Esophagus squamous epithelium (tissue), 4 donors: ENCODE measurements around the gene RAB11FIP3.

ENCODE experiments used
- CTCF ChIP-seq, 6 experiments: fragments of 450-650 bp in 4 of 6; fragments of 200-600 bp in 2 of 6; sonication (generic) in 2 of 6; IDR thresholded peaks; one replicate each; pipeline ENCODE4 v1.5.1; 2016 to 2019; ENCODE audit warnings: antibody characterized with exemption in 6 of 6, mild to moderate bottlenecking in 4 of 6, moderate library complexity in 4 of 6
- POLR2A ChIP-seq, 4 donors: fragments of 450-650 bp; IDR thresholded peaks; one replicate each; pipeline ENCODE4 v1.6.1; 2017; ENCODE audit warnings: antibody characterized with exemption in 4 of 4, mild to moderate bottlenecking in 4 of 4, moderate library complexity in 3 of 4

GRCh38 chr16:386641-387156 lies 38.8 kb upstream of the RAB11FIP3 start:
- TF ChIP-seq CTCF (IDR thresholded peaks at IDR 0.05): no peak
- TF ChIP-seq POLR2A (IDR thresholded peaks at IDR 0.05): no peak
